DMS114 treated with DMSO at 0.1 percent for 48 hours (cell line): ENCODE measurements around the gene SASH1.

Source experiments
- DNase-seq: peaks from one replicate; lab custom pipeline; 2025; ENCODE audit not compliant: unreplicated experiment; lab: John Stamatoyannopoulos, UW

The SASH1 gene

DNA sequence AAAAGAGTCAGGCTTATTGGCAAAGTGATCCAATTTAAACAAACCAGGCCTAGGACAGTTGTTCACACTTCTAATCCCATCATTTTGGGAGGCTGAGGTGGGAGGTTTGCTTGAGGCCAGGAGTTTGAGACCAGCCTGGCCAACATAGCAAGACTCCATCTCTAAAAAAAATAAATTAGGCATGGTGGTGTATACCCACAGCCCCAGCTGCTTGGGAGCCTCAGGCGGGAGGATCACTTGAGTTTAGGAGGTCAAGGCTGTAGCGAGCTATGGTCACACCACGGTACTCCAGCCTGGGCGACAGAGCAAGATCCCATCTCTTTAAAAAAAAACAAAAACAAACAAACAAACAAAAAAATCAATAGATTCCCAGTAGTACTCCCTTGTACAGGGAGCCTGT is 86.8 kb downstream of the SASH1 start:
- no peak for DNase-seq

DNA sequence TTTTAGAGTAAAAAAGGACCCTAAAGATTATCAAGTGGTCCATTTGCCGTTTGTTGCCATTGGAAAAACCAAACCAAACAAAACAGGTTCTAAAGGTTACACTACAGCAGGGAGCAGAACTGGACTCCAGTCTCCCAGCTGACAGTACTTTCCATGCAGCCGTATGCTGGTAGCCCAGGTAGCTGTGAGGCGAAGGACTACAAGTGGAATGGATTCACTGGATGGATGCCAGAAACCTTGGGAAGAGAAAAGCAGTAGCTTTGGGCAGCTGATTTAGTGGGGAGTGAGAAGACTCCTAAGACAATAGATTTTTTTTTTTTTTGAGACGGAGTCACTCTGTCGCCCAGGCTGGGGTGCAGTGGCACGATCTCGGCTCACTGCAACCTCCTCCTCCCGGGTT is 88.3 kb downstream of the SASH1 start:
- DNase-seq: no peak

- DNase-seq: no peak
Observed at GRCh38 chr6:148431413-148431812, 88.8 kb downstream of the SASH1 start.

- no peak for DNase-seq
Observed at GRCh38 chr6:148431840-148432239, 89.2 kb downstream of the SASH1 start.

- DNase-seq: no peak
Observed at GRCh38 chr6:148432462-148433195, 90.0 kb downstream of the SASH1 start.

DNA sequence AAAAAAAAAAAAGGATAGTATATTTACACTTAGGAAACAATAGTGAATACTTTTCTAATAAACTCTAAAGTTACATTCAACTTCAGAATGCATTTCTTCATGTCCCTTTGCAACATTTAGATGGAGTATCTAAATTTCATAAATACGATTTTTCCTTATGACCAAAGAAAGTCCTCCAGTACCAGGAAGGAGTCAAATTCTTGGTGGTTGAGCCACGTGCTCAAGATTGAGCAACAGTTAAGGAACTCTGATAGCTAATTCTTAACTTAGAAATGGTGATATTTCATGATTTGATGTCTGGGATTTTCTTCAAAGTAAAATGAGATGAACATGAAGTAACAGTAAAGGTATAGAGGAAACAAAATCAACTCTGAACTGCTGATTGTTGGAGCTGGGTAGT is 92.7 kb downstream of the SASH1 start:
- no peak for DNase-seq

- no peak for DNase-seq
Observed at GRCh38 chr6:148436466-148436865, 93.8 kb downstream of the SASH1 start.

DNA sequence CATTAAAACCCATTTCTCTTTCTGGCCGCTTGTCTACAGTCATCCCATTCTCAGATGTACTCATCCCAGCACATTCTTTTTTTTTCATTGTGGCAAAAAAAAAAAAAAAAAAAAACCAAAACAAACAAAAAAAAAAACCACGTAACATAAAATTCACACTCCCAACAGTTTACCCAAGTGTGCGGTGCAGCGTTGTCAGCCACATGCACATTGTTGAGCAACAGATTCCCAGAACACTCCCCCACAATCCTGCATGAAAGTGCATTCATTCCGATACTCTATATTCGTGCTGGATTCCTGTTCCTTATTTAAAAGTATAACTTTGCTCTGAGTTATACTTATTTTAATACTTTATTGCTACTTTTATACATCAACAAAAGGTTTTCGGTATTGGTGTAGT is 96.0 kb downstream of the SASH1 start:
- no peak for DNase-seq

GRCh38 chr6:148440016-148440415 is 97.4 kb downstream of the SASH1 start:
- no peak for DNase-seq

DNA sequence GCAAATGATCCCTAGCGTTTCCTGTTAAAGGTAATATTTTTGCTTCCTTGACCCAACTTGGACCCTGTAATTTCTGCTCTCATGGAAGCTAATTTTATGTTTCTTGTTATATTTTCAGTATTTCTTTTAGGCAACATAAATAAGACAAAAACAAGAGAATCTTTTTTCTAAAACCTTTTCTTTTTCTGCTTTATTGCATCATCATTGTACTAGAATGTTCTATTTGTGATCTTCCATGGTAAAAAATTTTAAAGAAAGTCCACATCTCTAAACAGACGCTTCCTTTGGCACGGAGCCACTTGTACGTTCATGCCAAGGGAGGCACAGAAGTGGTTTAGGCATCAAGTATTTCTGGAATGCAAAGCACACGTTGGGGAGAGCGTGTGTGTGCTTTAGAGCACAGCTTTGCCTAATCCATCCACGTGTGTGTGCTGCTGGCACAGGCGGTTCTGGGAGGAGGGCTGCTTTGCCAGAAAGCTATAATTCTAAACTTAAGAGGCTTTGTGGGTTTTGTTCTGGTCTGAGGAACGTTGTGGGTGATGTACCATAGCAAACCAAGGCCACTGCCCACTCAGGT is 98.3 kb downstream of the SASH1 start:
- no peak for DNase-seq

- DNase-seq: no peak
Observed at GRCh38 chr6:148441454-148441911, 98.8 kb downstream of the SASH1 start.

DNA sequence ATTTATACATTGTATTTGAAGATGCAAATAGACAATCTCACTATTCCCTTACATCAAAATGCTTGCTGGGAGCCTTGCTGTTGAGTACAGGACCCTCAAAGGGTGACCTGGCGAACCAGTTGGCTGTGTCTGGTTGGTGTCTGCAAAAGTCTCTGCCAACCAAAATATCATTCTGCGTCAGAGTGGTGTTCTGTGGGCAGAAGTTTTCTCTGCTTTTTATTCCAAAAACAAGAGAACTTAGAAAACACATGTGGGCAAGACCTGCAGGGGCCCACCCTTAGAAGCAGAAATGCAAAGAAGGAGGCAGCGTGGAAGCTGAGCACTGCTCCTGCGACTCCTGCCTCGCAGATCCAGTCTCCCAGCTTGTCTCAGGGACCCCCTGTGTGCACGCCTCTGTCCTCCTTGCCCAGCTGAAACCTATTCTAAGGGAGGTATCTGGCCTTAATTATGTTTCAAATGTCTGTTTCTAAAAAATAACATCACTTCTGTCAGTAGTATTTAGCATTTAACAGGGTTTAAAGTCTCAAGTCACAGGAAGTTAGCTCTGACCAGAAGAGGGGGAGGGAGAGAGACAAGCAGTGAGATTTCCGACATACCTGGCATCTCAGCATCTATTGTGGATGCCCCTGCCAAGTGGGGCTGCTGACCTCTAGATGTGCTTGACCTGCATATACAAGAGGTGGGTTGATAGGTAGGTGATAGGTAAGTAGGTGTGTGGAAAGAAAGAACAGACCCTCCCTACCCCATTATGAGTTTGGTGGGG is 101.3 kb downstream of the SASH1 start:
- DNase-seq: no peak

- no peak for DNase-seq
Observed at GRCh38 chr6:148445116-148445515, 102.5 kb downstream of the SASH1 start.

DNA sequence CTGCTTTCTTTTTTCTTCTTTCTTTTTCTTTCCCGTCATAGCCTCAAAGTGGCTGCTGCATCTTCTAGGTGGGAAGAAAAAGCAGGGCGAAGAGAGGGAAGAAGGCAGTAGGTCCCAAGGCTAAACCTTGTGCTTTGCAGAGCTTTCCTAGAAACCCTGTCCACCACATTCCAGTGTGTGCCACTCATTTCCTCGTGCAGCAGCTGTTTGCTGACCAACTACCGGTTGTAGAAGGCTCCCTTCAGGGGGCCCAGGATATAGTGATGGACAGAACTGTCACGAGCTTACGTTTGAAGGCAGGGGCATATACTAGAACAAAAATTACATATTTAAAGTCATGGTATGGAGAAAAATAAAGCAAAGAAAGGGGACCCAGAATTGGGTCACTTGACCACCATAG is 103.0 kb downstream of the SASH1 start:
- DNase-seq: no peak

DNA sequence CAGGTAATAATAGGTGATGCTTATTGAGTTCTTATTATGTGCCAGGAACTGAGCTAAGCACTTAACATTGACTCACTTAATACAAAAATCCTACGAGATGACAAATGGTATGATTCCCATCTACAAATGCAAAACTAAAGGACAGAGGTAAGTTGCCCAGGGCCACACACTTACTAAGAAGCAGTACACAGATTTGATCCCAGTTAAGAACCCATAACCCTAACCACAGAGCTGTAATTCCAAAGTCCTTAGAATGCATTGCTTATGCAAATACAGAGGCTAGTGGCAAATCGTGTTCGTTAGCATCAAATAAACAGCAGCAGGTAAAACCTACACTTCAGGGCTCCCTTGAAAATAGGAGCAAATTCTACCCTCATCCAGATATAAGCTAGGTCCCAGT is 104.0 kb downstream of the SASH1 start:
- DNase-seq: no peak

GRCh38 chr6:148447521-148448230 is 105.0 kb downstream of the SASH1 start:
- DNase-seq: no peak

DNA sequence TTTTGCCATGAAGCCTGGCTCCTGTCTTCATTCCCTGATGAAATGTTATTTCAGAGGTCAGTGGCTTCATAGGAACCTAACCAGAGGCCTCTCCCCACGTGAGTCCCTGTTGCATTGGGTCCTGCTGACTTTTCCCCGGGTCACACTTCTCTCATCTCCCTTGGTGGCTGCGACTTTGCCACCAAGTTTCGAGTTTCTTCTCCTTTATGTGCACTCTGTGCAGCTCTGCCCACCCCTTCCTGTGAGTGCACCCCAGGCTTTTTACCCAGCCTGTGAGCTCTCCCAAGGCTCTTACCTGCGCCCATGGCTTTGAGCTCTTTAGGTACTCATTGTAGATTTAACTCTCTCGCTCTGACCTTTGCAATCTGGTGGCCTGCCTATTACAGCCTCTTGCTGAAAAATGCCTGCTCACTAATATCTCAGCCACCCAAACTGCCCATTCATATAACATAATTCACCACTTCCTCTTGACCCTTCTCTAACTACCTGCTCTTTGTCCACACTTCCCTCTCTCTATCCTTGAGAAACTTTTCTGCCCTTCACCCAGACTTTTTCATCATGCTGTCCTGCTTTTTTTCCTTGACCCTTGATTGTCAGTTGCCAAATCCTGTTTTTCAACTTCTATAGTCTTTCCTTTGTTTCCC is 105.9 kb downstream of the SASH1 start:
- DNase-seq: no peak

GRCh38 chr6:148450866-148451265 is 108.2 kb downstream of the SASH1 start:
- no peak for DNase-seq

DNA sequence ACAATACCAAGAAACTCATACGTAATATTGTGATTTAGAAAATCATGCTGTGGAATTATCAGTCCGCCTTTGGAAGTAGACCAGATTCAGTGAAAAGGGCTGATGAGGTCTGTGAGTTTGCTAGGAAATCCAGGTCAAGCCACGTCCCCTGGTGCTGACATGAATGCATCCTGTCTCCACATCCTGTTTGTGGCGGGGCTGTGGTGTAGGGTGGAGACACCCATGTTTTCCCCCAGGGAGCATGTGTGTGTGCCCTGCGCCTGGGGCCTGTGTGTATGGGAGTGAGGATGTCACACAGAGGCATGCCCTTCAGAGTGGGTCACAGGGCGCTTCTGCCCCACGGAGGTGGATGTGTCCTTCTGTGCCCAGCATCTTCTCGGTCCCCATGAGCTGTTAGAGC is 109.1 kb downstream of the SASH1 start:
- DNase-seq: no peak

- no peak for DNase-seq
Observed at GRCh38 chr6:148452876-148453275, 110.2 kb downstream of the SASH1 start.

- DNase-seq: no peak
Observed at GRCh38 chr6:148453906-148454305, 111.3 kb downstream of the SASH1 start.
